ENCODE results near the gene TMEM259. TPM values are rescaled to one million over a fixed set of nuclear protein-coding genes. Genes with fewer than 3 reads are reported as not detected.

Gene TMEM259
- total and polyA plus RNA-seq, 5 donors: 127 to 164 (median 145) TPM

GRCh38 chr19:1064661-1065605, 44.0 kb upstream of the TMEM259 start:
- H3K4me1 ChIP-seq (ENCODE audit: control insufficient read depth, insufficient read depth, low read length): no peaks in the 10 kb centered on the region
- WGBS: 11% methylated on average over 60 of the region's 60 CpGs
- no peaks in the 10 kb centered on the region for H3K27me3 ChIP-seq (ENCODE audit: control insufficient read depth, insufficient read depth)
- DNase-seq: peak; percentile 72 to 91 (median 88)
- intact Hi-C loops (cut with DNase I): no loop called here
- peak; percentile 64 to 70 for ATAC-seq
- no peaks in the 10 kb centered on the region for H3K9me3 ChIP-seq (ENCODE audit: control insufficient read depth, low read length)
- no peak overlapping the region for H3K4me3 ChIP-seq (ENCODE audit: low read length)
- H3K27ac ChIP-seq (ENCODE audit: low read length): no peak overlapping the region

GRCh38 chr19:1063909-1064660, 43.2 kb upstream of the TMEM259 start:
- no peaks in the 10 kb centered on the region for H3K9me3 ChIP-seq (ENCODE audit: control insufficient read depth, low read length)
- DNase-seq (peak in 1 of 3 donors; percentile 55), ATAC-seq (no peak)
- intact Hi-C loops (cut with DNase I): no loop called here
- 83% methylated on average over 37 of the region's 37 CpGs for WGBS
- H3K4me1 ChIP-seq (ENCODE audit: control insufficient read depth, insufficient read depth, low read length): no peaks in the 10 kb centered on the region
- no peak overlapping the region for H3K4me3 ChIP-seq (ENCODE audit: low read length)
- no peak overlapping the region for H3K27ac ChIP-seq (ENCODE audit: low read length)
- no peaks in the 10 kb centered on the region for H3K27me3 ChIP-seq (ENCODE audit: control insufficient read depth, insufficient read depth)

- Histone ChIP-seq H3K4me3 (ENCODE audit: low read length) (no peak overlapping the region), H3K27ac (ENCODE audit: low read length) (no peak overlapping the region), H3K27me3 (ENCODE audit: control insufficient read depth, insufficient read depth) (no peaks in the 10 kb centered on the region), H3K9me3 (ENCODE audit: control insufficient read depth, low read length) (no peaks in the 10 kb centered on the region), H3K4me1 (ENCODE audit: control insufficient read depth, insufficient read depth, low read length) (no peaks in the 10 kb centered on the region)
- DNase-seq (peak in 2 of 3 donors; percentile 56 to 61), ATAC-seq (no peak)
- WGBS: 92% methylated on average over 37 of the region's 37 CpGs
- intact Hi-C loops (cut with DNase I): no loop called here
These were observed 42.3 kb upstream of the TMEM259 start for GRCh38 chr19:1063030-1063908.

- H3K4me1 ChIP-seq (ENCODE audit: control insufficient read depth, insufficient read depth, low read length): no peaks in the 10 kb centered on the region
- peaks cover 2% of the 10 kb centered on the region for H3K9me3 ChIP-seq (ENCODE audit: control insufficient read depth, low read length)
- H3K27ac ChIP-seq (ENCODE audit: low read length): no peak overlapping the region
- DNase-seq (peak in 1 of 3 donors; percentile 37), ATAC-seq (no peak)
- H3K4me3 ChIP-seq (ENCODE audit: low read length): no peak overlapping the region
- H3K27me3 ChIP-seq (ENCODE audit: control insufficient read depth, insufficient read depth): no peaks in the 10 kb centered on the region
- intact Hi-C loops (cut with DNase I): no loop called here
- WGBS: 87% methylated on average over 17 of the region's 17 CpGs
These were observed 41.6 kb upstream of the TMEM259 start for GRCh38 chr19:1062387-1063029.

- Histone ChIP-seq H3K4me1 (ENCODE audit: control insufficient read depth, insufficient read depth, low read length) (no peaks in the 10 kb centered on the region), H3K9me3 (ENCODE audit: control insufficient read depth, low read length) (peaks cover 5% of the 10 kb centered on the region), H3K27ac (ENCODE audit: low read length) (no peak overlapping the region), H3K4me3 (ENCODE audit: low read length) (no peak overlapping the region), H3K27me3 (ENCODE audit: control insufficient read depth, insufficient read depth) (no peaks in the 10 kb centered on the region)
- intact Hi-C loops (cut with DNase I): no loop called here
- ATAC-seq (no peak), DNase-seq (peak in 1 of 3 donors; percentile 45)
- WGBS: 94% methylated on average over 20 of the region's 20 CpGs
These were observed 41.1 kb upstream of the TMEM259 start for GRCh38 chr19:1061987-1062386.

GRCh38 chr19:1060689-1061088, 39.8 kb upstream of the TMEM259 start:
- intact Hi-C loops (cut with DNase I): no loop called here

GRCh38 chr19:1058112-1058511, 37.2 kb upstream of the TMEM259 start:
- intact Hi-C loops (cut with DNase I): no loop called here
- H3K4me3 ChIP-seq (ENCODE audit: low read length): no peak overlapping the region
- no peaks in the 10 kb centered on the region for H3K4me1 ChIP-seq (ENCODE audit: control insufficient read depth, insufficient read depth, low read length)
- DNase-seq (no peak), ATAC-seq (no peak)
- H3K9me3 ChIP-seq (ENCODE audit: control insufficient read depth, low read length): peaks cover 5% of the 10 kb centered on the region
- no peak overlapping the region for H3K27ac ChIP-seq (ENCODE audit: low read length)
- no peaks in the 10 kb centered on the region for H3K27me3 ChIP-seq (ENCODE audit: control insufficient read depth, insufficient read depth)
- WGBS: 95% methylated on average over 5 of the region's 5 CpGs

More at GRCh38 chr19:1060689-1061088, 39.8 kb upstream of the TMEM259 start:
- Histone ChIP-seq H3K27me3 (ENCODE audit: control insufficient read depth, insufficient read depth) (no peaks in the 10 kb centered on the region), H3K4me3 (ENCODE audit: low read length) (no peak overlapping the region), H3K9me3 (ENCODE audit: control insufficient read depth, low read length) (peaks cover 5% of the 10 kb centered on the region), H3K4me1 (ENCODE audit: control insufficient read depth, insufficient read depth, low read length) (no peaks in the 10 kb centered on the region), H3K27ac (ENCODE audit: low read length) (no peak overlapping the region)
- DNase-seq: no peak
- ATAC-seq: no peak
- 91% methylated on average over 5 of the region's 5 CpGs for WGBS

- no peak overlapping the region for H3K27ac ChIP-seq (ENCODE audit: low read length)
- peaks cover 5% of the 10 kb centered on the region for H3K9me3 ChIP-seq (ENCODE audit: control insufficient read depth, low read length)
- H3K27me3 ChIP-seq (ENCODE audit: control insufficient read depth, insufficient read depth): no peaks in the 10 kb centered on the region
- H3K4me1 ChIP-seq (ENCODE audit: control insufficient read depth, insufficient read depth, low read length): no peaks in the 10 kb centered on the region
- intact Hi-C loops (cut with DNase I): no loop called here
- DNase-seq (peak in 1 of 3 donors; percentile 55), ATAC-seq (no peak)
- 46% methylated on average over 3 of the region's 3 CpGs for WGBS
- no peak overlapping the region for H3K4me3 ChIP-seq (ENCODE audit: low read length)
These were observed 36.4 kb upstream of the TMEM259 start for GRCh38 chr19:1057176-1057855.

GRCh38 chr19:1055886-1056620, 35.1 kb upstream of the TMEM259 start:
- H3K4me3 ChIP-seq (ENCODE audit: low read length): no peak overlapping the region
- DNase-seq: peak in 1 of 3 donors; percentile 40
- no peaks in the 10 kb centered on the region for H3K27me3 ChIP-seq (ENCODE audit: control insufficient read depth, insufficient read depth)
- intact Hi-C loops (cut with DNase I): no loop called here
- 98% methylated on average over 20 of the region's 20 CpGs for WGBS
- no peaks in the 10 kb centered on the region for H3K4me1 ChIP-seq (ENCODE audit: control insufficient read depth, insufficient read depth, low read length)
- no peak for ATAC-seq
- H3K9me3 ChIP-seq (ENCODE audit: control insufficient read depth, low read length): peaks cover 5% of the 10 kb centered on the region
- H3K27ac ChIP-seq (ENCODE audit: low read length): no peak overlapping the region

Data from right cardiac atrium (tissue), 5 donors.